ENCODE measurements around the gene ACSF3. TPM values are rescaled to one million over a fixed set of nuclear protein-coding genes. Genes with fewer than 3 reads are reported as not detected.

ACSF3 gene
- total RNA-seq, 1 donor from 2014 or later, result 14.5 TPM

- Histone ChIP-seq H3K27ac (no peak overlapping the region), H2AFZ (replicated peaks) (no peak overlapping the region), H3K9ac (no peak overlapping the region), H3K79me2 (ENCODE audit: low read depth) (no peaks in the 10 kb centered on the region), H4K20me1 (ENCODE audit: low read depth) (peaks cover 12% of the 10 kb centered on the region), H3K4me2 (no peak overlapping the region), H3K36me3 (no peaks in the 10 kb centered on the region), H3K27me3 (peaks cover 85% of the 10 kb centered on the region), H3K4me1 (peaks cover 10% of the 10 kb centered on the region), H3K4me3 (no peak overlapping the region), H3F3A (ENCODE audit: low read depth) (peaks cover 14% of the 10 kb centered on the region), H3K9me3 (ENCODE audit: low read depth) (no peaks in the 10 kb centered on the region)
- DNase-seq (ENCODE audit: low spot score), result no peak
- TF ChIP-seq CTCF (IDR thresholded peaks at IDR 0.05), result no peak
- no peak for TF ChIP-seq EZH2 (IDR thresholded peaks at IDR 0.05)
- no peak for TF ChIP-seq EZH2phosphoT487 (IDR thresholded peaks at IDR 0.05)
- H3K9me3 Mint-ChIP-seq, result no peaks in the 10 kb centered on the region
- H3K4me1 Mint-ChIP-seq, result peaks cover 8% of the 10 kb centered on the region
- no peak overlapping the region for H3K4me3 Mint-ChIP-seq
- H3K27me3 Mint-ChIP-seq (ENCODE audit: insufficient read depth, low read depth), result peaks cover 16% of the 10 kb centered on the region
- H3K36me3 Mint-ChIP-seq, result no peaks in the 10 kb centered on the region
- no peak overlapping the region for H3K27ac Mint-ChIP-seq
These were observed 103.5 kb downstream of the ACSF3 start for GRCh38 chr16:89197033-89197632.

DNA sequence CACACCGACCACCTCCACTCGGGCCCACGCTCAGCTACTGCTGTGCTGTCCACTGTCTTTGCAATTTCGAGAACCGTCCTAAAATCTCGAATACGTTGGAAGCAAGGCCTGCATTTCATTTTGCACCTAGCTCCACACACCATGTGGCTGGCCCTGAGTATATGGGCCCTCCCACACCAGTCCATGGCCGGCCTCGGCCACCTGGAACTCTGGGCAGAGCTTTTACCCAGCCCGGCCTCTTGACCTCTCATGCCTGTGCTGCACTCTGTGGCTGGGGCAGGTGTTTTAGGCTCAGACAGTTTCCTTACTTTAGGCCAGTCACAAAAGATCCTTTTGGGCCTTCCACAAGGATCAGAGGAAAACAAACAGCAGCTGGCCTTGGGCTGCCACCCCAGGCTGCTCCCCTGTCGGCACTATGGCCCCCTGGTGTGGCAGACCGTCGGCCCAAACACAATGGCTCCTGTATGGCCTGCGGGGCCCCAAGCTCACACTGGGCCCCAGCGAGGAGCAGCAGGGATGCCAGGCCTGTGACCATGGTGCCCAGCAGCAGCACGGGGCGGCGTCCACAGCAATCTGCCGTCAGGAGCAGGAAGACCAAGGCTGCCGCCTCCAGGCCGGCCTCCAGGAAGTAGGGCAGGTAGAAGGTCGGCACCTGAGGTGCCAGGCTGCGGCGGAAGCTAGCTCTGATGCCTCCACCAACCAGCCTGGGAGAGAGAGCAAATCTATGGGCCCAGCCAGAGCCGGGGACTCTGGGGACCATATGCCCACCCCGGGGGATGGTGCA, 104.2 kb downstream of the ACSF3 start:
- H3K9me3 ChIP-seq (ENCODE audit: low read depth), result no peaks in the 10 kb centered on the region
- H3K36me3 ChIP-seq, result no peaks in the 10 kb centered on the region
- no peak overlapping the region for H3K4me3 ChIP-seq
- peaks cover 20% of the 10 kb centered on the region for H3F3A ChIP-seq (ENCODE audit: low read depth)
- peaks cover 19% of the 10 kb centered on the region for H4K20me1 ChIP-seq (ENCODE audit: low read depth)
- no peak overlapping the region for H3K4me2 ChIP-seq
- Mint-ChIP-seq H3K4me3 (no peak overlapping the region), H3K27ac (no peak overlapping the region), H3K9me3 (peaks cover 3% of the 10 kb centered on the region), H3K36me3 (no peaks in the 10 kb centered on the region), H3K27me3 (ENCODE audit: insufficient read depth, low read depth) (peaks cover 22% of the 10 kb centered on the region), H3K4me1 (peaks cover 9% of the 10 kb centered on the region)
- DNase-seq (ENCODE audit: low spot score), result no peak
- H3K27me3 ChIP-seq, result peaks cover 85% of the 10 kb centered on the region
- no peak overlapping the region for H3K9ac ChIP-seq
- peaks cover 10% of the 10 kb centered on the region for H3K4me1 ChIP-seq
- no peak for TF ChIP-seq CTCF (IDR thresholded peaks at IDR 0.05)
- TF ChIP-seq EZH2 (IDR thresholded peaks at IDR 0.05), result no peak
- TF ChIP-seq EZH2phosphoT487 (IDR thresholded peaks at IDR 0.05), result no peak
- H3K27ac ChIP-seq, result no peak overlapping the region
- H2AFZ ChIP-seq (replicated peaks), result no peak overlapping the region
- no peaks in the 10 kb centered on the region for H3K79me2 ChIP-seq (ENCODE audit: low read depth)

DNA sequence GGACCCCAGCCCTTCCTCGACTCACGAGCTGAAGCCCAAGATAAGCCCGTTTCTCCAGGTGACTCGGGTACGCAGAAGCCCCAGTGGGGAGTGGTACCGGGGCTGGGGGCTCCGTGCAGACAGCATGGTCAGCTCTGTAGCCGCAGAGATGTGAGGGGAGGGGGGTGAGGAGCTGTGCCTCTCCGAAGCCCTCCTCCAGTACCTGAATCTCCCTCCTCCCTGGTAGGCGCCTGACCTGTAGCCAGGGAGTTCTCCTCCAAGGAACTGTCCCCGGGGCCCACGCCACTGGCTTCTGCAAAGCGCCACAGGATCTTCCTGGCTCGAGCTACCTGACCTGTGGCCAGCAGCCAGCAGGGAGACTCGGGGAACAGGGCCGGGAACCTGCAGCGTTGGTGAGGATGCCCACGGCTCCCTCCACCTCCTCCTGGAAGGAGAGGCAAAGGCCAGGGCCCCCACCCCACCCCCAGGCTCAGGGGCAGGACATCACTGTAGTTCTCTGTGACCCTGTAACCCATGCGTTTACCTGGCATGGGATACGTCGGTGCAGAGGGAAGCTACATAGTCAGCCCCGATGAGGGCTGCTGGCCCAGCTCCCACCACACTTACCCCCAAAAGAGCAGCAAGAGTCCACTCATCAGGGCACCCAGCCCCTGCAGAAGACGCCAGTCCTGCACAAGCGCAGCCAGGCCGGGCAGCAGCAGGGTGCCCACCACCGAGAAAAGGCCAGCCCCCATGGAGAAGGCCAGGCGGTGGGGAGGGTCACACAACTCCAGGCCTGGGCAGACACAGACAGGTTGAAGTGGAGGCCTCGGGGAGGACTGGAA, 105.0 kb downstream of the ACSF3 start:
- peaks cover 10% of the 10 kb centered on the region for H3K4me1 Mint-ChIP-seq
- Histone ChIP-seq H3K27ac (no peak overlapping the region), H4K20me1 (ENCODE audit: low read depth) (peaks cover 19% of the 10 kb centered on the region), H3K27me3 (peaks cover 85% of the 10 kb centered on the region), H2AFZ (replicated peaks) (no peak overlapping the region), H3K9ac (no peak overlapping the region), H3K4me3 (no peak overlapping the region), H3K36me3 (no peaks in the 10 kb centered on the region), H3K4me2 (no peak overlapping the region), H3K79me2 (ENCODE audit: low read depth) (no peaks in the 10 kb centered on the region), H3K4me1 (peaks cover 10% of the 10 kb centered on the region), H3F3A (ENCODE audit: low read depth) (peaks cover 17% of the 10 kb centered on the region), H3K9me3 (ENCODE audit: low read depth) (no peaks in the 10 kb centered on the region)
- no peak overlapping the region for H3K4me3 Mint-ChIP-seq
- H3K27me3 Mint-ChIP-seq (ENCODE audit: insufficient read depth, low read depth), result peaks cover 30% of the 10 kb centered on the region
- no peaks in the 10 kb centered on the region for H3K36me3 Mint-ChIP-seq
- DNase-seq (ENCODE audit: low spot score), result no peak
- no peak overlapping the region for H3K27ac Mint-ChIP-seq
- peaks cover 9% of the 10 kb centered on the region for H3K9me3 Mint-ChIP-seq
- TF ChIP-seq CTCF (IDR thresholded peaks at IDR 0.05) (no peak), EZH2 (IDR thresholded peaks at IDR 0.05) (no peak), EZH2phosphoT487 (IDR thresholded peaks at IDR 0.05) (no peak)

All from neural progenitor cell (in vitro differentiated cells).